PFSK-1 (cell line): ENCODE data around the gene COL18A1.

Experiments used
- POLR2AphosphoS5 ChIP-seq: IDR thresholded peaks from 2 replicates; pipeline ENCODE4 v1.6.1; 2012; ENCODE audit warnings: low read depth, mild to moderate bottlenecking, control low read depth, low read length, moderate library complexity
- REST ChIP-seq, 2 experiments: IDR thresholded peaks; 2 replicates each; pipeline versions ENCODE4 v1.6.1 to v1.8.0; 2011 to 2012; ENCODE audit warnings: low read depth in 2 of 2, low read length in 2 of 2, control low read depth in 1 of 2, inconsistent platforms in 1 of 2, mild to moderate bottlenecking in 1 of 2, moderate library complexity in 1 of 2; ENCODE audit not compliant: insufficient read depth in 1 of 2
- SIN3A ChIP-seq: IDR thresholded peaks from 2 replicates; pipeline ENCODE4 v1.6.1; 2012; ENCODE audit warnings: mild to moderate bottlenecking, low read length, moderate library complexity, borderline replicate concordance; ENCODE audit not compliant: insufficient read depth

DNA sequence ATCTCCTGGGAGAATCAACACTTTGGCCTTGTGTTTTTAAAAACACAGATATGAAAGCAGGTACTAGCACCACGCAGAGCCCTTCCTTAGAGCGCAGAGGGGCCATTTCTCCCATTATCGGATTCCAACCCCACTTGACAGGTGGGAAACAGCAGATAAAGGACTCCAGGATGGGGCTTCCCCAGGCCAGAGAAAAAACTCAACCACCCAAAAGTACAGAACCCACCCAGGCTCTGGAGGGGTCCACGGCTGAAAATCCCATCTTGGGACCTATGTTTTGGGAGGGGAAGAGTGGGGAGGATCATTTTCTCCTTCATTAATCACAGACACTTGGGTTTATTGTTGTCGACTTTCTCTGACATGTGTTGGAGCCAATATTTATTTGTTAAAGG, 27.1 kb upstream of the COL18A1 start:
- no peak for TF ChIP-seq POLR2AphosphoS5
- TF ChIP-seq REST (IDR thresholded peaks at IDR 0.05; ENCODE audit: insufficient read depth in 1 of 2, low read depth in 2 of 2, low read length in 2 of 2), result no peak
- TF ChIP-seq SIN3A, result no peak
